Measurements from ENCODE around the gene GPR15LG.

- TF ChIP-seq POLR2AphosphoS5 (IDR thresholded peaks at IDR 0.05; ENCODE audit: borderline replicate concordance, low read depth, low read length) (no peak), EZH2 (IDR thresholded peaks at IDR 0.05) (no peak), FOXP2 (optimal IDR thresholded peaks at IDR 0.05; ENCODE audit: control extremely low read depth, extremely low read length, insufficient read depth) (no peak)
These were observed 20.8 kb upstream of the GPR15LG start for GRCh38 chr10:84152769-84153168.
